OCI-LY7 (cell line): ENCODE data around the gene PIPOX.

Source experiments
- CTCF ChIP-seq: fragments of 200-600 bp; sonication (generic); conservative IDR thresholded peaks from 2 replicates; pipeline ENCODE4 v1.5.1; 2014; ENCODE audit warnings: mild to moderate bottlenecking, antibody characterized with exemption, low read length, moderate library complexity, mixed read lengths
- EZH2phosphoT487 ChIP-seq: fragments of 200-600 bp; sonication (generic); IDR thresholded peaks from 2 replicates; pipeline ENCODE4 v1.6.1; 2018; ENCODE audit warnings: low read depth, borderline replicate concordance, mild to moderate bottlenecking, mixed run types, antibody characterized with exemption, low read length, moderate library complexity, mixed read lengths

GRCh38 chr17:29041571-29041970 is 1.4 kb upstream of the PIPOX start:
- no peak for TF ChIP-seq CTCF
- no peak for TF ChIP-seq EZH2phosphoT487
